Right cardiac atrium (tissue), 5 donors: Measurements from ENCODE around the gene SMIM32. TPM values are rescaled to one million over a fixed set of nuclear protein-coding genes. Genes with fewer than 3 reads are reported as not detected.

Experiments used
- ATAC-seq, 2 donors: fragments of 200-7000 bp; cut with Tn5 transposase; one replicate each; pipeline versions ENCODE4 v1.8.0 to v1.9.1; 2020; ENCODE audit warnings: moderate library complexity in 2 of 2, mild to moderate bottlenecking in 1 of 2
- DNase-seq, 3 donors: peaks; one replicate each; pipeline ENCODE4 v3.0.0-alpha.2; 2020
- H3K27ac ChIP-seq: one replicate; pipeline ENCODE4 v1.5.1; 2013; ENCODE audit warnings: mild to moderate bottlenecking, low read length, control low read depth, moderate library complexity
- H3K27me3 ChIP-seq: one replicate; pipeline ENCODE4 v1.6.1; 2013; ENCODE audit not compliant: control insufficient read depth, insufficient read depth
- H3K4me1 ChIP-seq: one replicate; pipeline ENCODE4 v1.6.1; 2013; ENCODE audit warnings: low read length; ENCODE audit not compliant: control insufficient read depth, insufficient read depth
- H3K4me3 ChIP-seq: one replicate; pipeline ENCODE4 v1.5.1; 2013; ENCODE audit warnings: low read length, control low read depth
- H3K9me3 ChIP-seq: one replicate; pipeline ENCODE4 v1.6.1; 2013; ENCODE audit warnings: low read length; ENCODE audit not compliant: control insufficient read depth
- WGBS: extraction: QIAGEN DNeasy Blood & Tissue Kit; methylation state at CpG from one replicate; pipeline ENCODE4 v1.1.7; 2013; 5-methylcytosine and 5-hydroxymethylcytosine counted together
- intact Hi-C, 4 donors: fragments of 100-400 bp; cut with DNase I; formaldehyde crosslinking; loops; one replicate each; pipeline versions ENCODE4 v1.11.0 to v1.14.0; 2022 to 2023
- long read RNA-seq, 4 donors: library from polyadenylated mRNA; unstranded; transcript quantifications; one replicate each; pipeline ENCODE4 v2.0.0, GENCODE V29; 2020 to 2021
- polyA plus RNA-seq: library from polyadenylated mRNA; stranded (reverse); fragments of 200-250 nt; gene quantifications from one replicate; pipeline ENCODE4 v1.2.3, GENCODE V29; 2013
- total RNA-seq, 4 donors: library from RNA; stranded (reverse); fragmentation: NEBNext Ultra II Directional; extraction: Animal tissue kit (Norgen Biotek cat#: 25700); gene quantifications; one replicate each; pipeline ENCODE4 v1.2.1, GENCODE V29; 2021
- donor health status: healthy with polysubstance abuse.
- donor health status: DM: no; HTN: yes; CAD: no.
- donor health status: DM: no; HTN: no; CAD: no.
- donor health status: DM: no; HTN: yes; CAD: no; lungs with severe emphysema.
- donor health status: DM: yes; HTN: yes; CAD: no.

Gene SMIM32
- total RNA-seq (not detected), polyA plus RNA-seq (not detected)
- long read RNA-seq, donor 1: 0 reads
- long read RNA-seq, donor 2: 0 reads
- long read RNA-seq, donor 3: 0 reads
- long read RNA-seq, donor 4: 0 reads

- H3K9me3 ChIP-seq: no peaks in the 10 kb centered on the region
- peaks cover 6% of the 10 kb centered on the region for H3K4me1 ChIP-seq
- H3K4me3 ChIP-seq: peak within 1 kb of the TSS; percentile 22
- intact Hi-C loops: no loop called here
- H3K27me3 ChIP-seq: no peaks in the 10 kb centered on the region
- 1% methylated on average over 81 of the region's 81 CpGs for WGBS
- peak; percentile 34 to 38 for ATAC-seq
- H3K27ac ChIP-seq: no peak within 1 kb of the TSS
- DNase-seq: peak in 2 of 3 donors; percentile 52 to 66
Measured at GRCh38 chr5:136192526-136193321, at the start of gene SMIM32. Gene SMIM32 (minus strand): TSS chr5:136193162. CDS start chr5:136192524, 638 bp downstream.

DNA sequence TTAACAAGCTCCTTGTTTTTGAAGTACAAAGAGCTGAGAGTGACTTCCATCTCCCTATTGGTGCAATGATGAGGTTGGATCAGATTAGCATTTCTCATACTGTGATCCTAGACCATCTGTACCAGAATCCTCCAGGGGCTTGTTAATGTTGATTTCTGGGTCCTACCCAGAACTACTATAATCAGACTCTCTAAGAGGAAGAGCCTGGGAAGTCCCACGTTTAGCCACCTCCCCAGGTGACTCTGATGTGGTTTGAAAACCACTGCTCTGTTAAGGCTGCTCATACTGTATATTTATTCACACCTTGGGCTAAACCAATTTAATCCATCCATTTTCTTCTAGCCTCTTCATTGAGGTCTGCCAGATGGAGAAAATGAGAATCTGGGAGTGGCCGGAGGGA is 49.6 kb upstream of the SMIM32 start:
- intact Hi-C loops: loop anchor here in 2 of 4 donors (10.0 kb wide), 2 partner anchors 182 to 532 kb away; no protein-coding TSS in a partner anchor
- Histone ChIP-seq H3K27ac (no peak overlapping the region), H3K4me1 (no peaks in the 10 kb centered on the region), H3K9me3 (no peaks in the 10 kb centered on the region), H3K27me3 (no peaks in the 10 kb centered on the region), H3K4me3 (no peak overlapping the region)
- WGBS: 69% methylated on average over 2 of the region's 2 CpGs
- DNase-seq (no peak), ATAC-seq (no peak)

GRCh38 chr5:136242136-136242535 is 49.2 kb upstream of the SMIM32 start:
- no peak for DNase-seq
- no peak overlapping the region for H3K27ac ChIP-seq
- ATAC-seq: no peak
- intact Hi-C loops: loop anchor here in 2 of 4 donors (10.0 kb wide), 2 partner anchors 183 to 533 kb away; no protein-coding TSS in a partner anchor
- H3K27me3 ChIP-seq: no peaks in the 10 kb centered on the region
- H3K9me3 ChIP-seq: no peaks in the 10 kb centered on the region
- 61% methylated on average over 1 of the region's 1 CpG for WGBS
- H3K4me1 ChIP-seq: no peaks in the 10 kb centered on the region
- H3K4me3 ChIP-seq: no peak overlapping the region

DNA sequence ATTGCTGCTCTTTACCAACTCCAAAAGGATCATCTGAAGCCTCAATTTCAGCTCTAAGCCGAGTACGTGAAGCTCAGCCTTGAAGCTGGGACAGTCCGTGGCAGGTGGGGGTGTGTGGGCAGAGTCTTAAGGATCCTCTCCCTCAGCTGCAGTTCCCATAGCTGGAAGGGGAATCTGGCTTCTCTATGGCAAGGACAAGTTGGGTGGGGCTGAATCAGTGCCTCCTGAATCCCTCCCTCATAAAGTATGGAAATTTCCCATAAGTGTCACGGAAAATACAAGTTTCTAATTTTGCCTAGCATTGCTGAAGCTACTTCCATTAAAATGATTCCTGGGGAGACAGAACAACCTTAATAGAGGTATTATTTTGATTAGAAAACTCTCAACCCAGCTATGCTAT is 47.9 kb upstream of the SMIM32 start:
- Histone ChIP-seq H3K27me3 (no peaks in the 10 kb centered on the region), H3K9me3 (no peaks in the 10 kb centered on the region), H3K27ac (no peak overlapping the region), H3K4me1 (no peaks in the 10 kb centered on the region), H3K4me3 (no peak overlapping the region)
- DNase-seq (no peak), ATAC-seq (no peak)
- 82% methylated on average over 4 of the region's 4 CpGs for WGBS
- intact Hi-C loops: loop anchor here in 2 of 4 donors (10.0 kb wide), 2 partner anchors 184 to 534 kb away; no protein-coding TSS in a partner anchor

DNA sequence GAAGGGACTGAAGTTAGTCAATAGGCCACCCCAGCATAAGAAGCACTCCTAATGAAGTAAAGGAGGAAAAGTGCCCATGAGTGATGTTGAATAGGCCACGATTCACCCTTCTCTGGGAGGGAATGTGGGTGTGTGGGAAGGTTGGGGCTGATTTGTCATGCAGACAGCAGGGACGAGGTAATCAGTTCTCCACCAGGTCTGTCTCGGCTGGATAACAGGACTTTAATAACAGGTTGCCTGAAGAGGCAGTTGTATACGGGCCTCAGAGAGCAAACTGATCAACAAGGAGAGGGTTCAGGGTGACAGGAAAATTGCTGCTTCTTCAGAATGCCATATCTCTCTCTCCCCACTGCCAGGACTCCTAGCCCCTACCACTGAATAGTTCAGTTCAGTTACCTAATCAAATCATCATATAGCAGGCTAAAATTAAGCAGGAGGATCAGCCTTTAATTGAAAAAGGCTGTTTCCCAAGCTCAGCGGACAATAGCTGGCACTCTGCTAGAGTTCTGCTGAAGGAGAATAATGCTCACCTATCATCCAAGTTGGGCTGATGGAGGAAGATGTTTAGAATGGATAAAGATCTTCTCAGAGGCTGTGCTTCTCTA is 43.6 kb upstream of the SMIM32 start:
- H3K4me3 ChIP-seq: no peak overlapping the region
- H3K27ac ChIP-seq: no peak overlapping the region
- intact Hi-C loops: no loop called here
- H3K4me1 ChIP-seq: no peaks in the 10 kb centered on the region
- DNase-seq (no peak), ATAC-seq (no peak)
- 44% methylated on average over 5 of the region's 5 CpGs for WGBS
- no peaks in the 10 kb centered on the region for H3K27me3 ChIP-seq
- H3K9me3 ChIP-seq: no peaks in the 10 kb centered on the region

DNA sequence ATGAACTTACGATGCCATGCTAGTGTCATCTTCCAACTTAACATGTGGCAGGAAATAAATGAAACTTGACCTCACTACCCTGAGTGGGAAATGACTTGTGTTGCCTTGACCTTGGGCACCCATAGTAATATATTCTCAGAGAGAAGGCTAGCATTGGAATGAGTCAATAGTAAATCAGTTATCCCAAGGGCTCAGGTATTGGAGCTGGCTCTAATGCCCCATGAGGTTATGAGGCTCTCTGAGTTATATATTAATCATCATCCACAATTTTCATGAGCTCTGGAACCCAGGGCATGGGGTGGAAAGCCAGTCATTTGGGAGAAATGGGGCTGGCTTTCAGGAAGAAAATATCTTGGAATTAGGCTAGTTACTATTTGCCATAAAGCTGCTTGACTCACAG is 42.4 kb upstream of the SMIM32 start:
- ATAC-seq: no peak
- intact Hi-C loops: no loop called here

DNA sequence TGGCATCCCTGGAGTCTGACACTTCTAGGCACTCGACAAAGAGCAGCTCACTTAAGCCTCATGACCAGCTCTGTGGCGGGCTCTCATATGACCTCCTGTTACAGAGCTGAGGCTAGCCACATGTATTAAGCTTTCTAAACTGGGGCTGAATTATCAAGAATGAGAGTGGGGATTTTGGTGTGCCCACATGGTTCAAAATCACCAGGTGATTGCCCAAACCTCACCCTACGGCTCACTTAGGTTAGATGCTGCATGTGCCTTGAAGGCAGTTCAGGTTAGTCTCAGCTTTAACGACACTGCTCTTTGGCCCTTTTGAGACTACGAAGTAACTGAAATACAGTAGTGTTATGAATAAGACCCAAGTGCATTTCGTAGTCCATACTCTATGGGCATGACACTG is 39.4 kb upstream of the SMIM32 start:
- no peak for DNase-seq
- H3K4me1 ChIP-seq: no peaks in the 10 kb centered on the region
- no peaks in the 10 kb centered on the region for H3K27me3 ChIP-seq
- ATAC-seq: no peak
- 83% methylated on average over 6 of the region's 6 CpGs for WGBS
- H3K9me3 ChIP-seq: no peaks in the 10 kb centered on the region
- no peak overlapping the region for H3K27ac ChIP-seq
- no peak overlapping the region for H3K4me3 ChIP-seq
- intact Hi-C loops: no loop called here

More for the DNA sequence above, 42.4 kb upstream of the SMIM32 start:
- H3K4me1 ChIP-seq: no peaks in the 10 kb centered on the region
- WGBS: 49% methylated on average over 1 of the region's 1 CpG
- no peak for DNase-seq
- H3K4me3 ChIP-seq: no peak overlapping the region
- H3K27ac ChIP-seq: no peak overlapping the region
- H3K27me3 ChIP-seq: no peaks in the 10 kb centered on the region
- no peaks in the 10 kb centered on the region for H3K9me3 ChIP-seq

- no peaks in the 10 kb centered on the region for H3K4me1 ChIP-seq
- H3K4me3 ChIP-seq: no peak overlapping the region
- 25% methylated on average over 1 of the region's 1 CpG for whole genome bisulfite sequencing
- ATAC-seq: no peak
- no peaks in the 10 kb centered on the region for H3K9me3 ChIP-seq
- H3K27ac ChIP-seq: no peak overlapping the region
- no peaks in the 10 kb centered on the region for H3K27me3 ChIP-seq
- no peak for DNase-seq
- intact Hi-C loops: no loop called here
Measured at GRCh38 chr5:136230176-136230575, 37.2 kb upstream of the SMIM32 start.

- no peak for ATAC-seq
- 35% methylated on average over 7 of the region's 7 CpGs for WGBS
- Histone ChIP-seq H3K27me3 (no peaks in the 10 kb centered on the region), H3K4me3 (no peak overlapping the region), H3K4me1 (no peaks in the 10 kb centered on the region), H3K9me3 (no peaks in the 10 kb centered on the region), H3K27ac (no peak overlapping the region)
- no peak for DNase-seq
- intact Hi-C loops: no loop called here
Measured at GRCh38 chr5:136228136-136228757, 35.3 kb upstream of the SMIM32 start.

DNA sequence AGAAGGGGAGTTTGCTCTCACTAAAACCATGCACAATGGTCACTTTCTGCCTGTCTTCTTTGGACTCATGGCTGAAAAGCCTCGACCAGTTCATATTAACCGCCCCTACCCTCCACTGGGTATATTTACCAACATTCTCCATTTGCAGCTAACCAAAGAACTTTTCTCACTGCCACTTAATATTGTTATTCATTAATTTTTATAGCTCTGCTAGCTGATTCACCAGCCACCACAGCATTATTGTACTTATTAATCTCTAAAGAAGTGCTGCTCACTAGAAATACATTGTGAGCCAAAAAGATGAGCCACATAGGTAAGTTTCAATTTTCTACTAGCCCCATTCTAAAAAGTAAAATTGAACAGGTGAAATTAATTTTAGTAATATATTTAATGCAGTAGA is 33.4 kb upstream of the SMIM32 start:
- no peak overlapping the region for H3K27ac ChIP-seq
- DNase-seq (no peak), ATAC-seq (no peak)
- intact Hi-C loops: no loop called here
- H3K27me3 ChIP-seq: no peaks in the 10 kb centered on the region
- no peaks in the 10 kb centered on the region for H3K4me1 ChIP-seq
- H3K9me3 ChIP-seq: no peaks in the 10 kb centered on the region
- no peak overlapping the region for H3K4me3 ChIP-seq
- 86% methylated on average over 2 of the region's 2 CpGs for WGBS

DNA sequence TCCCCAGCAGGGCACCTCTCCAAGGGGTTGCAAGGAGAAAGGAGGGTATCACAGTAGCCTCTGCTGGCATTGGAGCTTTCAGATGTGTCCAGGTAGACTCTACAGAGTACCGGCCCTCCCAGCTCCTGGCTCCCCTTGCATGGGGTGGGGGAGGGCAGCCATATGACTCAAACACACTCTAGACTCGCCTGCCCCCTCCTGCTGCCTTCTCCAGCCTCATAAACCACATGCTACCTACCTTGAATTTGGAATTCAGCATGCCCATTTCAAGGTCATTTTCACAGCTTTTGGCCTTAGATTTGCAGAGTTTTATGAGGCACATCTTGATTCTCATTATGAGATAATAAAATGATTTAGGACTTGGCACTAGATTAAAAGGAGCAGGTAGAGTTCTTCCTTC is 32.8 kb upstream of the SMIM32 start:
- DNase-seq: no peak
- no peaks in the 10 kb centered on the region for H3K27me3 ChIP-seq

More for the DNA sequence above, 32.8 kb upstream of the SMIM32 start:
- intact Hi-C loops: no loop called here
- Histone ChIP-seq H3K27ac (no peak overlapping the region), H3K9me3 (no peaks in the 10 kb centered on the region), H3K4me3 (no peak overlapping the region), H3K4me1 (no peaks in the 10 kb centered on the region)
- 43% methylated on average over 2 of the region's 2 CpGs for WGBS
- no peak for ATAC-seq
